NCI-H82 treated with DMSO at 0.1 percent for 48 hours (cell line): ENCODE data around the gene SOX13.

Experiments used
- DNase-seq: peaks from one replicate; lab custom pipeline; 2025; ENCODE audit not compliant: unreplicated experiment; lab: John Stamatoyannopoulos, UW

Gene SOX13

DNA sequence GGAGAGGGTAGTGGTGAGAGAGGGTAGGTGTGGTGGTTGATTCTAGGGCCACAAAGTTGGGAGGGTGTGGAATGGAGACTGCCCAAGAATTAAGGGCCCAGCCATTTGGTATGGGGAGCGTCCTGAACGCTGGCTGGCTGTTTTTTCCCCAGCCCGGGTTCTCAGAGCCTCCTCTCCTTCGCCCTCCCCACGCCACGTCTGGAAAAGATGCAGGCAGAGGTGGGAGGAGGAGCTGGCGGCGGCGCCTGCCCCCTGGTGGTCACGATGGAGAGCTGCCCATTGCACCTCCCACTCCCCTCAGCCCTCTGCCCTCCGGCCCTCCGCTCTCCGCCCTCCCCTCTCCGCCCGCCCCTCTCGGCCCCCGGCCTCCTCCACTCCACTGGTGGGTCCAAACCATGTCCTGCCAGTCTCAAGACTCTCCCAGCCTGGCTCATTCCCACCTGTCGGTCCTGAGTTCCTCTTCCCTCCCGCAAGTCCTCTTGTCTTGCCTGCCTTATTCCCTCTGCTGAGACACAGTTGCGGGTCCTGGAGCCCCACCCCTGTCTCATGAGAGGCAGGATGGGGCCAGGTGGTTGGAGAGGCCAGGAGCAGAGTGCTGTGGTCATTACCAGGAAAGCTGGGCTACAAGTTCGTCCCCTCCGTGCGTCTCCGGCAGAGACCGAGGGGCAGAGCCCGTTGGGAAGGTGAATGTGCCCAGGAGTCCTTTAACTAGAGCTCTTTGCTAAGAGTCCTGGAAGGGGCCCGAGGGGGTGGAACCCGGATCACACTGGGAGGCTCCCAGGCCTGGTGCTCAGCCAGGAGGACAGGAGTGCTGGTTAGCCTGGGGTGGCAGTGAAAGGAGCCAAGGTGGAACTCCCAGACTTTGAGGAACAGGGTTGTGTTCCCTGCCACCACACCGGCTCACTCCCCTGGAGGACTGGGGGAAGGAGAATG lies 56.3 kb downstream of the SOX13 start:
- peak; percentile 58 for DNase-seq

DNA sequence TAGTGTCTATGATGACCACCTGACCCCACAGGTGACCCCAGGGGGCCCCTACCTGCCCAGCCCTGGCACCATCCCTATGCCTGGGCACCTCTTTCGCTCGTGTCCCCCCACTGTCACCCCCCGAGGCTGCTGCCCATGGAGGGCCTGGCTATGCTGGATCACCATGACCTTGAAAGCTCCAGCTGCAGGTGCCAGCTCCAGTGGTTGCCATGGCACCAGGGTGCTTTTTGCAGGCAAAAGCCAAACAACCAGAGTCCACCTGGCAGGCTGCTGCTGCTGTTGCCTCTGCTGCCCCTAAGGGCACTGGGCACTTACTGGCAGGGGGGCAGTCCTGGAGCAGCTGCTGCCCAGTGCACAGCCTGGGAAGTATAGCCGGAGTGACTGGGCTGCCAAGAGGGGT lies 57.3 kb downstream of the SOX13 start:
- no peak for DNase-seq

DNA sequence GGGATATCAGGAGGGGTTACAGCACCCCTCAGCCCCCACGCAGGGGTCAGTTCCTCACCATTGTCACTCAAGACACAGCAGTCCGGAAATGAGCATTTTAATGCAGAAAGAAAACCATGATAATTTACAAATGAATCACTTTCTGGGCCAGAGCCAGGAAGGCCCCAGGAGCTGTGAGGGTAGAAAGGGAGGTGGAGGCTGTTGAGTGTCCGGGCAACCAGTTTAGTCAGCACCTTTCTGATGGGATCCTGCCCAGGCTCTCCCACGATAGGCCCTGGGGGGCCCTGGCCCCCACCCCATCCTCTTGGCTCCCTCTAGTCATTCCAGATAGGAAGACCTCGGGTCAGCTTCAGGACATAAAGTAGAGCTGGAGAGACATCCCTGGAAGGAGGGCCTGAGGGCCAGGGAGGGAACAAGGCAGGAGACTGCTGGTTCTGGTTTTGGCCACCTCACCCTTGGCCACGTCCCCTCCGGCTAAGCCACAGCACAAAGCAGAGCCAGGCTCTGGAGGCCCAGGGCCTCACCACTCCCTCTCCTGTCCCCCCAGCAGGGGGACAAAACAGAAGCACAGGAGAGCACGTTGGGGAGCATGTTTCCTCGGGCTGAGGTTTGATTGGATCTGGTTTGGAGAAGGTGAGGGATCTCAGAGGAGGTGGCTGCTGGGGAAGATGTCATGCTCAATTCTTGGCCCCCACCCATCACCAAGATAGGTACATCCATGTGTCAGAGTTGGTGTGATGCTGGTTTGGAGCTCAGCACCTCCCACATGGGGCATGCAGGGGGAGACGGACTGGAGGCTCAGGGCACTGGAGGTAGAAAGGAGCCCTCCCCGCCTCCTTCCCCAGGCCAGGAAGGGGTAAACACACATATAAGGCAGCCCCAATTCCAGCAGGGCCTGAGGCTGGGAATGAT lies 58.3 kb downstream of the SOX13 start:
- DNase-seq, result no peak

DNA sequence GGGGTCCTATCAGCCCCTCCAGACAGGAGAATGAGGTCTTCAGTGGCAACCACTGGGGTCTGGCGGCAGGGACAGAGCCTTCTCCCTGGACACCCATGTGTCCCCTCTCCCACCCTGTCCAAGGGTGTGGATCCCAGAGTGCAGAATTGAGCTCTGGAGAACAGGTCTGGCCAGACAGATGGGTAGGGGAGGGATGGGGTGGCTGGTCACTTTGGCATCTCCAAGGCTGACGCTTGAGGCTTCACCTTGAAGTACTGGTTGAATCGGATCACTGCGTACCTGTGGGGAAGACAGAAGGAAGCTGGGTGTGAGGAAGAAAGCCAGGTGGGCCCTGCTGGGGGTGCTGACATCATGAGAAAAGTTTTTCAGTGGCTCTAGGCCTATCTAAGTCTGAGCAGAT lies 59.1 kb downstream of the SOX13 start:
- DNase-seq, result no peak

DNA sequence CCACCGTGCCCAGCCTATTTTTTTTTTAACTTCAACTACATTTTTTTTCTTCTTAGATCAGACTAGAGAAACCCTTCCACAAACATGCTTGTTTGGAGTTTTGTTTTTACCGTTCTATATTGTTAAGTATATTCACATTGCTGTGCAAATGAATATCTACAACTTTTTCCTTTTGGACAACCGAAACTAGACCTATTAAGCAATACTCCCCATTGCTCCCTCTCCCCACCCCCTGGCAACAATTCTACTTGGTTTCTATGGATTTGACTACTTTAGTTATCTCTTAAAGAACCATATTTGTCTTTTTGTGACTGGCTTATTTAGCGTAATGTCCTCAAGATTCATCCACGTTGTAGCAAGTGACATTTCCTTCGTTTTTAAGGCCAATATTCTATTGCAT lies 59.8 kb downstream of the SOX13 start:
- DNase-seq, result no peak

DNA sequence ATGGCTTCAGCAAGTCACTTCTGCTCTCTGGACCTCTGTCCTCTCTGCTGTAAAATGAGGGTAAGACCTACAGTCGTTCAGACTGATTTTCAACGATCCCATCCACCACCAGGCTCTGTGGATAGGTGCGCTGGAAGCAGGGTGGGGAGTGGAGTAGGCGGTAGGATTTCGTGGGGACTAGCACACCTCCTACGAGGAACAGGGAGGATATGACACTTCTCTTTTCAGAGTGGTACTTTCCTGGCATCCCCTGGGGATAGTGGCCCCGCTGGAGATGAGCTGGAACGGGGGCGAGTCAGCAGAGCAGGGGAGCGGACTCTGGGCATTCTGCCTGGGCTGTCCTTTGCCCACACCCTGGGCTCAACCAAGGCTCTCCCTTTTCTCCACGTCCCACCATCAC lies 61.2 kb downstream of the SOX13 start:
- no peak for DNase-seq

DNA sequence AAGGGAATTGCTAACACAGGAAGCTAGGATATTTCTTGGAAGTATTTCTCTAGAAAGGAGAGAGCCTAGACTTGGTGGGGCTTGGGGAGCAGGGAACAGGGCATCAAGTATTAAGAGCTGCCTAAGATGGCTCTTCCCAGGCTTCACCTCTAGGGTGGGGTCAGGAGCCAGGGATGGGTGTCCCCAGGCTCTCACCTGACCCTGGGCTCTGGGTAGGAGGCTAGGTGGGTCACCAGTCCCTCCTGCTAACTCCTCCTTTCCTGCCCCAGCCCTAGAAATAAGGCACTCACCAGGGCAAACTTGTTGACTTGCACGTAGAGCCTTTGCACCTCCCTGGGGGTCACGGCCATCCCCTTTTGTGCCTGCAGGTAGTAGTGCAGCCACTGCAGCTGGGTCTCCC lies 63.9 kb downstream of the SOX13 start:
- no peak for DNase-seq

DNA sequence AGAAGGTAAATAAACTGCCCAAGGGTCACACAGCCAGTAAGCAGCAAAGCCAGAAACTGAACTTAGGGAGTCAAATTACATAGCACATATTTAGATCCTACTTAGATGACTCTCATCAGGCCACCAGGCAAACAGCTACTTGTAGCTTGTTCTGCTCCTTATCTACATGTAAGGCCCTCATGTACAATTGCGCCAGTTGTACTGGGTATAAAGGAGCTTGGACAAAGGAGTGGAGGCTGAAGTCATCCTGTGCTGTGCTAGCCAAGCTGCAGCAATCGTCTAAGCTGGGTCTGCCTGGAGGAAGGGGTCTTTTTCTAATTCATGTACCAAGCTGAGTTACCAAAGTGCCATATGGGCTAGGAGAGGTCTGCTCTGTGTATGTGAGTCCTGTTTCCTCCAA lies 66.2 kb downstream of the SOX13 start:
- DNase-seq, result no peak

DNA sequence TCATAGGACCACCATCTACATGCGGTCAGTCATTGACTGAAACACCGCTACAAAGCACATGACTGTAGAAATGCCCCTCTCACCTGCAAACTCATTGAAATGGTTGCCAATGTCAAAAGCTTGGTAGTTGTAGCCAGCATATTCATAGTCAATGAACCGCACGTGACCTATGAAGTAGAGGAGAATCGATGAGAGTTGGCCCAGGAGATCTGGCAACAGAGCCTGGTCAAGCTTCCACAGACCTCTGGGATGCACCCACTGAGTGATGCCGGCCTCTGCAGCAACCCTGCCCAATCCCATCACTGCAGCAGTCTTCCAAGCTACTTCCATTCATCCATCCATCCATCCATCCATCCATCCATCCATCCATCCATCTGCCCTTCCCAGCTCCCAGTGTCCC lies 67.0 kb downstream of the SOX13 start:
- no peak for DNase-seq

DNA sequence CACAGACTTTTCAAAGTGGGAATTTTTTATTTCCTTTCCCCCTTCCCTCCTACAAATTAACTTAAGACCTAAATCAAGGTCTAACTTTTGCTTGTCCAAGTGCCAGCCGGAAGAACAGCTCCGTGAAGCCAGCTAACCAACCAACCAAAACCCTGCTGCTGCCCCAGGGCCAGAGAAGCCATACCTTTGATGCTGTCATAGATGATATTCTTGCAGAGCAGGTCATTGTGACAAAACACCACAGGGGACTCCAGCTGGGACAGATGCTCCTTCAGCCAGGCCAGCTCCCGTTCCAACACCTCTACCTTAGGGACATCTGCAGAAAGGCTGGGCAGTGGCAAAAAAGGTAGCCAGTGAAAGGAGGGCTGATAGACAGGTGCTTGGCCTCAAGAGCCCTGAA lies 68.2 kb downstream of the SOX13 start:
- DNase-seq, result no peak

DNA sequence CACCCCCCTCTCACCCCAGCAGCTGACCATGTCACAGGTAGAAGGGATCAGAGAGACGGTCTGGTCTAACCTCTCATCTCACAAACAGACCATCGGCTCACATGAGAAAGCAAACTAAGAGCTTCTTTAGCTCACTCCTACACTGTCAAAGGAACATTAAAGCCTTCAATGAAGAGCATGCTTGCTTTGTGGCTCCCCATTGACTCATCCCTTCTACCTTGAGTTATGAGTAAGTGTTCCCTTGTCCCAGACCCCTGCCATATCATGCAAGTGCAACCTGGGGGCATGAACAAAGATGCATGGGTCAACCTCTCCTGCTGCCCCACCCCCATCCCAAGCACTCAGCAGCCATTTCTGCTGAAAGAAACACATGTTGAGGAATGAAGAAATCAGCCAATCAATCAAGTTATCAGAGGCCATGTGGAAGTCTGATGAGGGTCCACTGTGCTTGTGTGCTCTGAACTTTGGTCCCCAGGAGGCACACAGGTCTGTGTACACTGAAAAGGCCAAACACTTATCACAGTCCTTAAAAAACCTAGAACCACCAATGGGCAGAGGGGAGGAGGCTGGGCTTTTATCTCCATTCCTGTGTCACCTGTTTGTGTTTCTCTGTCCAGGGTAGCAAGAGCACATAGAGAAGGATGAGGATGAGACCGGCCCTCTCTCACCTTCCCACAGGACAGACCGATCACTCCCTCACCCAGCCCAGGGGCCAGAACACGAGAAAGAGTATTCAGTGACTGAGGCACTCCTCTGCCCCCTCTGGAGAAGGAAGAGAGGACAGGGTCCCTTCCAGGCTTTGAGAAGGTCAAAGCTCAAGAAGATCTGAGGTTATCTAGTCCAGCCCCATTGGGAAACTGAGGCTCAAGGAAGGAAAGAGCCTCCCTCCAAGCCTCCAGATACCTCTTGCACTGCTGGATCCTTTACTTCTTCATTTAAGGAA lies 69.4 kb downstream of the SOX13 start:
- no peak for DNase-seq

DNA sequence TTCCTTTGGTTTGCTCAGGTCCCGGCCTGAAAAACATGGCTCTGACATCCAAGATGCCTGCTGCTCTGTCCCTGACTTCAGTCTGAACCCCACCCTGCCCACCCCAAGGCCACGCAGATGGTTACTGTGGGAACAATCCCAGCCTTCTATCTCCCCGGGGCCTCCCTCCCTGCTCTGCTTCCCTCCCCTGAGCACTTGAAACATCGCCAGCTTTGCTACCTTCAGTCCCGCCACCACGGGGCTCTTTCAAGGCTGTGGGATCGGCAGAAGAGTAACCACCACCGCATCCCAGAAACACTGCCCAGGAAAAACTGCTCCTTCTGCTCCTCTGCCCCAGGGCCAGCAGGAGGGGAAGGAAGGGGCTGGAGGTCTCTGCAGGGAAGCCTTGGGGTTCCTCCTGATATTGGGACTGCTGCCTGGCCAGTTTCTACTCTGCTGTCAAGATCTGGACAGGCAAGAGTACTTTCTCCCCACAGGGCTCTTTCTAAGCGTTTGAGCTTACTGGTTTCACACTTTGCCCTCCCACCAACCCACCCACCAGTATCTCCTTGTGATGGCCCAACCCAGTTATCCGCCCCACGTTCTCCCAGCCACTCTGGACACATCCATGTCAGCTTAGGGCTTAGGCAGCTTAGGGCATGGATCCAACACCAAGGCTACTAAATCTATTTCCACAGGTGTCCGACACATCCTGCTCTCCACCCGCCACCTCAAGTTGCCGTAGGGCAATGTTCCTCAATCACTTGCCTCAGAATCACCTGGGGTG lies 70.5 kb downstream of the SOX13 start:
- no peak for DNase-seq

DNA sequence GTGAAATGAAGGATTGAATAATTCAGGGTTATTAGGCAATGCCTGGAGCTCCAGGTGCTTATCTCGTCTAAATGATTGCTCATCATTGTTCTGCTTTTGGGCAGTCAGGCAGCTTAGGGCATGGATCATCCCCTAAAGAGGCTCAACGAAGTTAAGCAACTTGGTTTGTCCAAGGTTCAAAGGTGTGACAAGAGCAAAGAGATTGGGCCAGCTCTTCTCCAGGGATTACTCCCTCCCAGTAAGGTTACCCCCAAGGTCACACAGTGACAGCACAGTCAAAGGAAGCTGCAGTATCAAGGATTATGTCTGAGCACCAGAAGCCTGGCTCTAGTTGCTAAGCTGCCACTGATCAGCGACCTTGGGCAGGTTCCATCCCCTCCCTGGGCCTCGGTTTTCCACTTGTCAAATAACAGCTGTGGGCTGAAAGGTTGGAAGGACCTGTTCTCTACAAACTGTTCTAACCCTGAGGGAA lies 72.2 kb downstream of the SOX13 start:
- peak; percentile 89 for DNase-seq

DNA sequence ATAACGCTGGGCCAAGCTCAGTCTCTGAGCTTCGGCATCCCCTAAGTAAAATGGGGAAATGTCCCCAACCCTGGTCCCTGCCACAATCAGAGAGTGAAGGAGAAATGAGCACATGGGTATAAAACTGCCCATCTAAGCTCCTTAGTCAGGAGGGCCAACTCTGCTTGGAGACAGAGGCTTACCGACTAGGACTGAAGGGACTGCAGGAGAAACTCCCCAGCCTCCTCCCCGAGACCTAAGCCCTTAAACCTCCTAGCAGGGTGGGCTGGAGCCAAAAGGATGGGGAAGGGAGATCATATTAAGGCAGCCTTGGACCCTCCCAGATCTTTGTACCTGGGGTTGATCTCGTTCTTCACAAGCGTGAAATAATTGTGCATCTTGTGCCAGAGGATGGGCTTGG lies 73.4 kb downstream of the SOX13 start:
- DNase-seq, result peak; percentile 51

DNA sequence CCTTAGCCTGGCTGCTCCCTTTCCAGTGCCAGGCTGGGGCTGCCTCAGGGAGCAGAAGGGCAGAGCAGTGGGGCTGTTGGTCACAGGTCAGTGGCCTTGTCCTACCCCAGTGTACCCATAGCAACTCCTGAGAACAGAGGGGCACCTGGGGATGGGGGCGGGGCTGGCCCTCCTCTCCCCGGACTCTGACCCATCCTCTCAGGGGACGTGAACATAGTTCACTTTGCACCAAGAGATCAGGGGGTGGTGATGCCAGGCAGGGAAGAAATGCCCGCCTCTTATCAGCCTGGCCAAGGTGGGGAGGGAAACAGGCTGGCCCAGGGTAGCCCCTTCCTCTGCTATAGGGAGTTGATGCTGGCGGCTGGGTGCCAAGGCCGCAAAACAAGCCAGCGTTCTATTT lies 74.0 kb downstream of the SOX13 start:
- DNase-seq, result no peak

DNA sequence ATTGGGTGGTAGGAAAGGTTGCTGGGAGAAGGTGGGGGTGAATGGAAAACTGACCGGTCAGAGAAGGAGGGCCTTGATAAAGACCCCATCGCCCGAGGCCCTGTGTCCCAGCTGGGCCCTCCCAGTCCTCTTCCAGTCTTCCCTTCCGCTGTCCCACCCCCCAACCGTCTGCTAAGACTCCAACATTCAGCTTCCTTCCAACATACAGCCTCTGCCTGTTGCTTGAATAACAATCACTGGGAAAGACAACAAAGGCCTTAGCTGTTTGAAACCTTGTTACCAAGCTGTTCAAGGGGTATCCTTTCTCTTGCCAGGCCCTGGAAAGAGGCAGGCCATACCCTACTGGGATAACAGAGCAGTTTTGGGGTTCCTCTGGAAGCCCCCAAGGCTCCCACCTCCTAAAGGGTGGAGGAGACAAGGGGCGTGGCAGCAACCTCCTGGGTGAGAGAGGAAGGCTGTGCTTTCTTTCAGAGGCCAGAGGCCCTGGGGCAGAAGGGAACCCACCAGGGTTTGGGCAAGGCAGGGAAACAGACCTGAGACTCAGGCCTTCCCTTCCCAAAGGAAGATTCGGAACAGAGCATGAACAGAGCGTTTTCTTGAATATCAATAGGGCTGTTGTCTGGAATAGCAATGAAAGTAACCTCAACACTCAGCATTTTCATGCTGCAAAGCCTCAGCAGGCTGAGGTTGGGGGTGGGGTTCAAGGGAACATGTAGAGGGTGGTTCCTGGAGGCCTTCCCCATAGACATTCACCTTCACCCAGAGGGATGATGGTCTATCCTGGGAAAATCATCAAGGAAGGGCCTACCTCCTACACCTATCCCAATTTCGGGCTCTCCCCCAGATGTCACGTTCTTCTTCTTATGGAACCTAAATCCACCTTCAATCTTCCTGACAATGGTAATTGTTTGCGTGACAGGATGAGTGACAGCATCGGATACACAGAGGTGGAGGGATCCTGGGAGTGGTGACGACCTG lies 74.8 kb downstream of the SOX13 start:
- DNase-seq, result no peak

DNA sequence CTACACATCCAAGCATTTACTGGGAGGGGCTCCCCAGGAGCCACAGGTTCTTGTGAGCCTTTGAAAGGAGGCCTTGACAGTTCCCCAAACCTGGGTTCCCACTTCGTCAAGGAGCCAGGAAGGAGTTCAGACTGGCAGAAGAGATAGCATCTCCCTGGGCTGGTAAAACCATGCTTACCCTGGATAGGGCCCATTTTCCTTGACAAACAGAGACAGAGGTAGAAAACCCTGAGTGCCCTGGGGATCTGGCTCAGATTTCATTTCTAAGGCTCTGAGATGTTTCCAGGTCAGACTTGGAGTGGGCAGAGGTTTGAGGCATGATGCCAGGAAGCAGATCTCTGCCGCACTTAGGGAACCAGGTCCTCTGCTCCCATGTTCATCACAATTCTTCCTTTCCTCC lies 76.2 kb downstream of the SOX13 start:
- DNase-seq, result no peak

DNA sequence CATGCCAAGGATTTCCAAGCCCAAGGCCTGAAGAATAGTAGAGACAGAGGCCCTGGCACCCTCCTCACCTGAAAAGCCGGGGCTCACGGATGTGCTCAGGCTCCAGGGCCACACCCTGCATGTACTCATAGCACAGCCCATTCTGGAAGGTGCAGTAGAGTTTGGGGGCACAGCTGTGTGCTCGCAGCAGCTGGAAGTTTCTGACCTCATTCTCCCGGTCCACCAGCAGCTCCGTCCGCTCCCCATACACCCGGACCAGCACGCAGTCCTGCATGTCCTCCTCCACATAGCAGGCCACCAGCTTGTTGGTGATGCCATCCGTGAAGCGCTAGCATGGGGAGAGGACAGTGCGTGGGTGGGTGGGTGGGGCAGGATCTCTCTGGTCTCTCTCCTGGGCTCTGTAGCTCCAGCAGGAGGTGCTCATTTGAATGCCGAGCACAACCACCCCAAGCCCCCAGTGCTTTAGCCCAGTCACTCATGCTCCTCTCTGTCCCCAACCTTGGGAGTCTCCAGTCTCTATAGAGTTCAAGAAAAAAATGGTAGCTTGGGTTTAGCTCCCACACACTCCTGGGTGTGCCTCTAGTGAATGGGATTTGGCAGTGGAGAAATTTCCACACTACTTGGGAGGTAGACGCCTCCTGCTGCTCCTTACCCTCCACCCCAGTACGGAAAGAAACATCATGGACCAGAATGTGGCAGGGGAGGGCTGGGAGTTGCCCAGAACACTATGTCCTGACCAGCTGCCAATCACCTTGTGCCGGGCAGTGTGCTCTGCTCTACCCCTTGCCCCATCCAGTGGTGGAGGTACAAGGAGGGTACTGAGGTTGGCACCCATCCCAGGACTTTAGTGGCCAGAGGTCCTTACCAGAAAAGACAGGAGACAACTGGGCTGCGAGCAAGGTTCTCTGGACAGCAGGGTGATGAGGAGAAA lies 77.0 kb downstream of the SOX13 start:
- DNase-seq, result no peak
